Measurements from ENCODE around the gene BRIP1.

BRIP1 gene

DNA sequence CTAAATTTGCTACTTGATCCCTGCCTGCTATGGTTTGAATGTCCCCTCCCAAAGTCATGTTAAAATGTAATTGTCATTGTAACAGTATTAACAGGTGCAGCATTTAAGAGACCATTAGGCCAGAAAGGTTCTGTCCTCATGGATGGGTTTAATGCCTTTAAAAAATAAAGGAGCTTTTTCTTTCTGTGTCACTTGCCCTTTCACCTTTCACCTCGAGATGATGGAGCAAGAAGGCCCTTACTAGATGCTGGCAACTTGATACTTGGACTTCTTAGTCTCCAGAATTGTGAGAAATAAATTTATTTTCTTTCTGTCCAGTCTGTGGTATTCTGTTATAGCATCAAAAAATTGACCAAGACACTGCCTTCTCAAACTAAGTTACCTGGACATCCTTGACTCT, 98.5 kb downstream of the BRIP1 start:
- Histone ChIP-seq H2BK15ac (replicated peaks; ENCODE audit: low read depth) (no peak overlapping the region), H2BK5ac (ENCODE audit: low read length) (no peak overlapping the region), H3K18ac (ENCODE audit: low read length) (no peak overlapping the region), H2AK5ac (ENCODE audit: low read length) (no peak overlapping the region), H3K79me1 (ENCODE audit: low read length) (no peaks in the 10 kb centered on the region), H3K9ac (ENCODE audit: low read length) (no peak overlapping the region), H2BK120ac (ENCODE audit: low read depth, low read length) (no peak overlapping the region), H3K56ac (ENCODE audit: low read length) (no peak overlapping the region), H3K27me3 (ENCODE audit: insufficient read depth, low read length, poor library complexity) (no peaks in the 10 kb centered on the region), H4K8ac (ENCODE audit: low read depth, low read length) (no peak overlapping the region), H3K4me3 (ENCODE audit: low read length) (no peak overlapping the region), H3K27ac (ENCODE audit: low read depth, low read length) (no peak overlapping the region), H3K4ac (ENCODE audit: low read depth, low read length) (no peak overlapping the region), H3K4me2 (ENCODE audit: low read length) (no peak overlapping the region), H3K79me2 (ENCODE audit: control insufficient read depth, insufficient read depth, low read length) (no peaks in the 10 kb centered on the region), H4K5ac (ENCODE audit: low read length) (no peak overlapping the region), H3K36me3 (ENCODE audit: control insufficient read depth, insufficient read depth, low read length) (no peaks in the 10 kb centered on the region), H3K4me1 (ENCODE audit: control insufficient read depth, low read depth, low read length) (no peaks in the 10 kb centered on the region), H3K23ac (ENCODE audit: low read length) (no peak overlapping the region)
- no CpG with 5 or more reads among the region's 1 CpG for WGBS (ENCODE audit: extremely low coverage, insufficient coverage, low lambda C conversion rate)
- no peak for DNase-seq

DNA sequence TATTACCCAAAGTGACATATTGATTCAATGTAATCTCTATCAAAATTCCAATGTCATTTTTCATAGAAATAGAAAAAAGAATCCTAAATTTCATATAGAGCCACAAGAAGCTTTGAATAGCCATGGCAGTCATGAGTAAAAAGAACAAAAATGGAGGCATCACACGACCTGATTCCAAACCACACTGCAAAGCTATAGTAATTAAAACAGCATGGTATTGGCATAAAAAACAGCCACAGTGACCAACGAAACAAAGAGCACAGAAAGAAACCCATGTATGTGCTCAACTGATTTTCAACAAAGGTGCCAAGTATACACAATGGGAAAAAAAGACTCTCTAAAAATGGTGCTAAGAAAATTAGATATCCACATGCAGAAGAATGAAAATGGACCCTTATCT, 101.5 kb downstream of the BRIP1 start:
- H2BK120ac ChIP-seq (ENCODE audit: low read depth, low read length): no peak overlapping the region
- no peak for DNase-seq
- H4K5ac ChIP-seq (ENCODE audit: low read length): no peak overlapping the region
- H3K9ac ChIP-seq (ENCODE audit: low read length): no peak overlapping the region
- H3K27ac ChIP-seq (ENCODE audit: low read depth, low read length): no peak overlapping the region
- H3K79me1 ChIP-seq (ENCODE audit: low read length): no peaks in the 10 kb centered on the region
- no peak overlapping the region for H3K4me2 ChIP-seq (ENCODE audit: low read length)
- H2BK15ac ChIP-seq (replicated peaks; ENCODE audit: low read depth): no peak overlapping the region
- no peaks in the 10 kb centered on the region for H3K27me3 ChIP-seq (ENCODE audit: insufficient read depth, low read length, poor library complexity)
- no CpG with 5 or more reads among the region's 2 CpGs for WGBS (ENCODE audit: extremely low coverage, insufficient coverage, low lambda C conversion rate)
- no peaks in the 10 kb centered on the region for H3K36me3 ChIP-seq (ENCODE audit: control insufficient read depth, insufficient read depth, low read length)
- H3K4me1 ChIP-seq (ENCODE audit: control insufficient read depth, low read depth, low read length): no peaks in the 10 kb centered on the region
- no peak overlapping the region for H3K18ac ChIP-seq (ENCODE audit: low read length)
- H3K4me3 ChIP-seq (ENCODE audit: low read length): no peak overlapping the region
- H3K79me2 ChIP-seq (ENCODE audit: control insufficient read depth, insufficient read depth, low read length): no peaks in the 10 kb centered on the region
- no peak overlapping the region for H3K56ac ChIP-seq (ENCODE audit: low read length)
- no peak overlapping the region for H3K4ac ChIP-seq (ENCODE audit: low read depth, low read length)
- H3K23ac ChIP-seq (ENCODE audit: low read length): no peak overlapping the region
- no peak overlapping the region for H2BK5ac ChIP-seq (ENCODE audit: low read length)
- H2AK5ac ChIP-seq (ENCODE audit: low read length): no peak overlapping the region
- no peak overlapping the region for H4K8ac ChIP-seq (ENCODE audit: low read depth, low read length)

DNA sequence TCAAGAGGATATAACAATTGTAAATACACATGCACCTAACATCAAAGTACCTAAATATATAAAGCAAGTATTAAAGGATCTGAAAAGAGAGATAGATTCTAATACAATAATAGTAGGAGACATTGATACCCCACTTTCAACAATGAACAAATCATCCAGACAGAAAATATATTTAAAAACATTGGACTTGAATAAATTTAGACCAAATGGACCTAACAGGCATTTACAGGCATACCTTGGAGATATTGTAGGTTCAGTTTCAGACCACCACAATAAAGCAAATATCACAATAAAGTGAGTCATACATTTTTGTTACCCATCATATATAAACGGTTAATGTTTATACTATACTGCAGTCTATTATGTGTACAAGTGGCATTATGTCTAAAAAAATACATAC, 104.0 kb downstream of the BRIP1 start:
- H2BK15ac ChIP-seq (replicated peaks; ENCODE audit: low read depth): no peak overlapping the region
- H3K4me1 ChIP-seq (ENCODE audit: control insufficient read depth, low read depth, low read length): no peaks in the 10 kb centered on the region
- H3K79me1 ChIP-seq (ENCODE audit: low read length): no peaks in the 10 kb centered on the region
- H3K18ac ChIP-seq (ENCODE audit: low read length): no peak overlapping the region
- H2BK5ac ChIP-seq (ENCODE audit: low read length): no peak overlapping the region
- no peak overlapping the region for H3K56ac ChIP-seq (ENCODE audit: low read length)
- H2BK120ac ChIP-seq (ENCODE audit: low read depth, low read length): no peak overlapping the region
- no peak overlapping the region for H2AK5ac ChIP-seq (ENCODE audit: low read length)
- H4K5ac ChIP-seq (ENCODE audit: low read length): no peak overlapping the region
- H3K9ac ChIP-seq (ENCODE audit: low read length): no peak overlapping the region
- H3K23ac ChIP-seq (ENCODE audit: low read length): no peak overlapping the region
- DNase-seq: no peak
- H3K36me3 ChIP-seq (ENCODE audit: control insufficient read depth, insufficient read depth, low read length): no peaks in the 10 kb centered on the region
- no peak overlapping the region for H3K27ac ChIP-seq (ENCODE audit: low read depth, low read length)
- H3K27me3 ChIP-seq (ENCODE audit: insufficient read depth, low read length, poor library complexity): no peaks in the 10 kb centered on the region
- H3K4me3 ChIP-seq (ENCODE audit: low read length): no peak overlapping the region
- no peak overlapping the region for H3K4me2 ChIP-seq (ENCODE audit: low read length)
- no peaks in the 10 kb centered on the region for H3K79me2 ChIP-seq (ENCODE audit: control insufficient read depth, insufficient read depth, low read length)
- no peak overlapping the region for H3K4ac ChIP-seq (ENCODE audit: low read depth, low read length)
- WGBS (ENCODE audit: extremely low coverage, insufficient coverage, low lambda C conversion rate): no CpG with 5 or more reads among the region's 1 CpG
- H4K8ac ChIP-seq (ENCODE audit: low read depth, low read length): no peak overlapping the region

DNA sequence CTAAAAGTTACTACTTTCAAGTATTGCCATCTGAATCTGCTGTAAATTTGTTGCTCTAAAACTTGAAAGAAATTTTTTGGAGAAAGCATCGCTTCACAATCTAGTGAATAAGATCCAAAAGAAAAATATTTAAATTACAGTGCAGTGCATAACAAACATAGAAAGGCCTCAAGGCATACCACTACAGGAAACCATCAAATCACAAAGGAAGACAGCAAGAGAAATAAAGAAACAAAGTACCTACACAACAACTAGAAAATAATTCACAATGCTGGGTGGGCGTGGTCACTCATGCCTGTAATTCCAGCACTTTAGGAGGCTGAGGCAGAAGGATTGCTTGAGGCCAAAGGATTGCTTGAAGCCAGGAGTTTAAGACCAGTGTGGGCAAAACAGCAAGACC, 104.9 kb downstream of the BRIP1 start:
- Histone ChIP-seq H2BK5ac (ENCODE audit: low read length) (no peak overlapping the region), H3K79me2 (ENCODE audit: control insufficient read depth, insufficient read depth, low read length) (no peaks in the 10 kb centered on the region), H3K4me1 (ENCODE audit: control insufficient read depth, low read depth, low read length) (no peaks in the 10 kb centered on the region), H3K23ac (ENCODE audit: low read length) (no peak overlapping the region), H3K27me3 (ENCODE audit: insufficient read depth, low read length, poor library complexity) (no peaks in the 10 kb centered on the region), H3K36me3 (ENCODE audit: control insufficient read depth, insufficient read depth, low read length) (no peaks in the 10 kb centered on the region), H3K4me2 (ENCODE audit: low read length) (no peak overlapping the region), H4K8ac (ENCODE audit: low read depth, low read length) (no peak overlapping the region), H2AK5ac (ENCODE audit: low read length) (no peak overlapping the region), H3K27ac (ENCODE audit: low read depth, low read length) (no peak overlapping the region), H3K4ac (ENCODE audit: low read depth, low read length) (no peak overlapping the region), H4K5ac (ENCODE audit: low read length) (no peak overlapping the region), H3K9ac (ENCODE audit: low read length) (no peak overlapping the region), H3K56ac (ENCODE audit: low read length) (no peak overlapping the region), H3K79me1 (ENCODE audit: low read length) (no peaks in the 10 kb centered on the region), H2BK15ac (replicated peaks; ENCODE audit: low read depth) (no peak overlapping the region), H3K4me3 (ENCODE audit: low read length) (no peak overlapping the region), H3K18ac (ENCODE audit: low read length) (no peak overlapping the region), H2BK120ac (ENCODE audit: low read depth, low read length) (no peak overlapping the region)
- no peak for DNase-seq
- no CpG with 5 or more reads among the region's 2 CpGs for WGBS (ENCODE audit: extremely low coverage, insufficient coverage, low lambda C conversion rate)

DNA sequence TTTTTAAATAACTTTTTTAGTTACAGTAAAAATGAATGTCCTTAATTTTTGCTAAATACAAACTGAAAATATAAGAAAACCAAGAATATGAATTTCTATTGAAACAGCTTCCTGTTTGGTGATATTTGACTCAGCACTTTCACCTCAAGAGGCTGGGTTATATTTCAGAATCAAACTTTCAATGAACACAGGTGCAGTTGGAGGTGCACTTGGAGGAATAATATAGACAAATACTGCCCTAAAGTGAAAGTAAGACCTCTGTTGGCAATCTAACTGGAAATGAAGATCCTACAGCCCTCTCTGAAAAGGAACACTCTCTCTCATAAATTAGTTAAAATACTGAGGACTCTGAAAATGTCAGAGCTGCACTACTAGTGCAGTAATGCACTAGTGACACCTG, 106.2 kb downstream of the BRIP1 start:
- Histone ChIP-seq H4K8ac (ENCODE audit: low read depth, low read length) (no peak overlapping the region), H3K27ac (ENCODE audit: low read depth, low read length) (no peak overlapping the region), H2BK15ac (replicated peaks; ENCODE audit: low read depth) (no peak overlapping the region), H3K4ac (ENCODE audit: low read depth, low read length) (no peak overlapping the region), H3K4me1 (ENCODE audit: control insufficient read depth, low read depth, low read length) (no peaks in the 10 kb centered on the region), H2BK5ac (ENCODE audit: low read length) (no peak overlapping the region), H3K27me3 (ENCODE audit: insufficient read depth, low read length, poor library complexity) (no peaks in the 10 kb centered on the region), H3K9ac (ENCODE audit: low read length) (no peak overlapping the region), H2AK5ac (ENCODE audit: low read length) (no peak overlapping the region), H3K4me2 (ENCODE audit: low read length) (no peak overlapping the region), H3K79me2 (ENCODE audit: control insufficient read depth, insufficient read depth, low read length) (no peaks in the 10 kb centered on the region), H3K56ac (ENCODE audit: low read length) (no peak overlapping the region), H2BK120ac (ENCODE audit: low read depth, low read length) (no peak overlapping the region), H3K18ac (ENCODE audit: low read length) (no peak overlapping the region), H3K79me1 (ENCODE audit: low read length) (no peaks in the 10 kb centered on the region), H4K5ac (ENCODE audit: low read length) (no peak overlapping the region), H3K36me3 (ENCODE audit: control insufficient read depth, insufficient read depth, low read length) (no peaks in the 10 kb centered on the region), H3K23ac (ENCODE audit: low read length) (no peak overlapping the region), H3K4me3 (ENCODE audit: low read length) (no peak overlapping the region)
- DNase-seq: no peak

DNA sequence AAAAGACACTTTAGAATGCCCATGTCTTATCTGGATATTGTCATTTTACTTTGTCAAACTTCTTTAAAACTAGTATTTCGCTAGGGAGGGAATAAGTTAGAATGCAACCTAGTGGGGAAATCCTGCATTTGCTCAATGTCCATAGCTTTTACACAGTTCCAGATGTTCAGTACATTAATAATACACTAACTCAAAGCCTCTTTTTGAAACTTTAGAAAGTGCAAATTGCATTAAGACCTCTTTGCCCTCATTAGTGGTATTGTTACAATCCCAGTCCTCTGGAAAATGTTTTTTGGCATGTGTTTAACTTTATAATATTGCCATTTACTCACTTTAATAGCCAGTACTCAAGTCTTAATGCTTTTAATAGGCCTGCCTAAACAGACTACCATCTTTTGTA, 106.8 kb downstream of the BRIP1 start:
- H3K4ac ChIP-seq (ENCODE audit: low read depth, low read length): no peak overlapping the region
- no peak overlapping the region for H4K8ac ChIP-seq (ENCODE audit: low read depth, low read length)
- no peak overlapping the region for H3K4me3 ChIP-seq (ENCODE audit: low read length)
- H3K27me3 ChIP-seq (ENCODE audit: insufficient read depth, low read length, poor library complexity): no peaks in the 10 kb centered on the region
- H2BK5ac ChIP-seq (ENCODE audit: low read length): no peak overlapping the region
- no peaks in the 10 kb centered on the region for H3K79me2 ChIP-seq (ENCODE audit: control insufficient read depth, insufficient read depth, low read length)
- DNase-seq: no peak
- no peak overlapping the region for H3K56ac ChIP-seq (ENCODE audit: low read length)
- H3K4me1 ChIP-seq (ENCODE audit: control insufficient read depth, low read depth, low read length): no peaks in the 10 kb centered on the region
- H3K4me2 ChIP-seq (ENCODE audit: low read length): no peak overlapping the region
- no peak overlapping the region for H3K18ac ChIP-seq (ENCODE audit: low read length)
- H4K5ac ChIP-seq (ENCODE audit: low read length): no peak overlapping the region
- no peak overlapping the region for H2BK15ac ChIP-seq (replicated peaks; ENCODE audit: low read depth)
- no peak overlapping the region for H2BK120ac ChIP-seq (ENCODE audit: low read depth, low read length)
- no peaks in the 10 kb centered on the region for H3K36me3 ChIP-seq (ENCODE audit: control insufficient read depth, insufficient read depth, low read length)
- WGBS (ENCODE audit: extremely low coverage, insufficient coverage, low lambda C conversion rate): no CpG with 5 or more reads among the region's 1 CpG
- no peaks in the 10 kb centered on the region for H3K79me1 ChIP-seq (ENCODE audit: low read length)
- H2AK5ac ChIP-seq (ENCODE audit: low read length): no peak overlapping the region
- no peak overlapping the region for H3K23ac ChIP-seq (ENCODE audit: low read length)
- H3K9ac ChIP-seq (ENCODE audit: low read length): no peak overlapping the region
- H3K27ac ChIP-seq (ENCODE audit: low read depth, low read length): no peak overlapping the region
